GM12878 (cell line): ENCODE results near the gene GIGYF2. TPM values are rescaled to one million over a fixed set of nuclear protein-coding genes. Genes with fewer than 3 reads are reported as not detected.

Experiments
- ATAC-seq: fragments of 200-7000 bp; cut with Tn5 transposase; 3 replicates; pipeline ENCODE4 v1.9.1; 2020; ENCODE audit warnings: mild to moderate bottlenecking, moderate library complexity
- BruUV-seq: library from RNA; stranded (reverse); fragments of 400-500 nt; replicated peaks from 2 replicates; lab custom pipeline; 2021; lab: Mats Ljungman, UMichigan
- CTCF ChIA-PET: fragments of 300-600 bp; sonication (Branson Sonifier 250); formaldehyde crosslinking; extraction: SDS; loops from one replicate; lab custom pipeline; 2021; ENCODE audit warnings: inconsistent platforms; lab: Yijun Ruan, JAX
- POLR2A ChIA-PET: fragments of 350-600 bp; formaldehyde crosslinking; extraction: SDS; loops from one replicate; lab custom pipeline; 2021; ENCODE audit warnings: inconsistent platforms; lab: Charles Lee
- RAD21 ChIA-PET: fragments of 300-600 bp; sonication (Branson Sonifier 250); formaldehyde crosslinking; loops from one replicate; lab custom pipeline; 2023; ENCODE audit warnings: antibody characterized with exemption; ENCODE audit not compliant: unreplicated experiment; lab: Charles Lee
- SMC1A ChIA-PET: fragments of 300-600 bp; sonication (Branson Sonifier 250); formaldehyde crosslinking; loops from one replicate; lab custom pipeline; 2023; ENCODE audit not compliant: unreplicated experiment, uncharacterized antibody; lab: Charles Lee
- DNase-seq: peaks from one replicate; pipeline ENCODE4 v3.0.0-alpha.2; 2011; ENCODE audit warnings: low read depth, low spot score
- FAIRE-seq: peaks from 3 replicates; lab custom pipeline; 2011; peaks lifted over from hg19 to GRCh38; lab: Jason Lieb, UNC
- H2AFZ ChIP-seq: 2 replicates; pipeline ENCODE4 v1.6.0; 2011; ENCODE audit warnings: low read depth, low read length, control low read depth; ENCODE audit not compliant: control insufficient read depth
- H3K27ac ChIP-seq: 2 replicates; pipeline ENCODE4 v1.5.1; 2011; ENCODE audit warnings: control low read depth; ENCODE audit not compliant: control insufficient read depth, insufficient read depth
- H3K27me3 ChIP-seq, 2 experiments: replicated peaks in 1 of 2; 2 replicates each; pipeline versions ENCODE4 v1.6.0 to v1.6.1; 2011; ENCODE audit warnings: low read length in 1 of 2; ENCODE audit not compliant: control insufficient read depth in 2 of 2, insufficient read depth in 2 of 2
- H3K36me3 ChIP-seq, 2 experiments: 2 replicates each; pipeline ENCODE4 v1.5.1; 2011; ENCODE audit warnings: low read length in 1 of 2; ENCODE audit not compliant: control insufficient read depth in 2 of 2, insufficient read depth in 2 of 2
- H3K4me1 ChIP-seq: 2 replicates; pipeline ENCODE4 v1.6.1; 2011; ENCODE audit warnings: mild to moderate bottlenecking, low read length, moderate library complexity, mixed read lengths; ENCODE audit not compliant: control insufficient read depth, insufficient read depth
- H3K4me2 ChIP-seq: 2 replicates; pipeline ENCODE4 v1.6.0; 2011; ENCODE audit warnings: control low read depth; ENCODE audit not compliant: control insufficient read depth, insufficient read depth
- H3K4me3 ChIP-seq: fragments of 200-600 bp; sonication (generic); 2 replicates; pipeline ENCODE4 v1.5.1; 2016
- H3K79me2 ChIP-seq: 2 replicates; pipeline ENCODE4 v1.6.0; 2011; ENCODE audit warnings: low read length; ENCODE audit not compliant: control insufficient read depth, insufficient read depth
- H3K9ac ChIP-seq: 2 replicates; pipeline ENCODE4 v1.8.0; 2011; ENCODE audit warnings: low read length, control low read depth, mixed read lengths; ENCODE audit not compliant: control insufficient read depth, insufficient read depth
- H3K9me3 ChIP-seq: replicated peaks from 3 replicates; pipeline ENCODE4 v1.5.1; 2011; ENCODE audit warnings: mild to moderate bottlenecking, low read length; ENCODE audit not compliant: control insufficient read depth, insufficient read depth
- H4K20me1 ChIP-seq: 2 replicates; pipeline ENCODE4 v1.6.0; 2011; ENCODE audit not compliant: control insufficient read depth, insufficient read depth
- BRCA1 ChIP-seq: IDR thresholded peaks from 2 replicates; pipeline ENCODE4 v1.6.1; 2011; ENCODE audit warnings: low read depth, low read length, improper control_type of control experiment
- CTCF ChIP-seq, 3 experiments: IDR thresholded peaks in 2 of 3; conservative IDR thresholded peaks in 1 of 3; 2 replicates each; pipeline ENCODE4 v1.5.1; 2011; ENCODE audit warnings: low read depth in 3 of 3, low read length in 3 of 3, mild to moderate bottlenecking in 3 of 3, control low read depth in 2 of 3, moderate library complexity in 2 of 3, inconsistent platforms in 1 of 3, mixed read lengths in 1 of 3; ENCODE audit not compliant: control insufficient read depth in 2 of 3, insufficient read depth in 1 of 3; ENCODE audit errors: extremely low read depth in 1 of 3
- MYB ChIP-seq: fragments of 150-350 bp; IDR thresholded peaks from 2 replicates; pipeline ENCODE4 v1.6.1; 2014; ENCODE audit warnings: mild to moderate bottlenecking, low read depth, low read length, borderline replicate concordance
- NFXL1 ChIP-seq: fragments of 450-650 bp; IDR thresholded peaks from 2 replicates; pipeline ENCODE4 v1.6.1; 2017; ENCODE audit warnings: antibody characterized with exemption, mild to moderate bottlenecking, borderline replicate concordance
- PAX5 ChIP-seq: IDR thresholded peaks from 2 replicates; pipeline ENCODE4 v1.6.1; 2011; ENCODE audit warnings: low read depth, low read length, borderline replicate concordance
- SUZ12 ChIP-seq: fragments of 200-600 bp; sonication (generic); IDR thresholded peaks from one replicate; pipeline ENCODE4 v1.6.1; 2018; ENCODE audit warnings: antibody characterized with exemption, mild to moderate bottlenecking; ENCODE audit not compliant: unreplicated experiment
- YY1 ChIP-seq: IDR thresholded peaks from 2 replicates; pipeline ENCODE4 v1.6.1; 2011; ENCODE audit warnings: low read depth, mild to moderate bottlenecking, low read length
- ZNF217 ChIP-seq: fragments of 450-650 bp; IDR thresholded peaks from 2 replicates; pipeline ENCODE4 v1.6.1; 2017; ENCODE audit warnings: antibody characterized with exemption, mild to moderate bottlenecking
- ZSCAN29 ChIP-seq: fragments of 450-650 bp; IDR thresholded peaks from 2 replicates; pipeline ENCODE4 v1.6.1; 2017; ENCODE audit warnings: mild to moderate bottlenecking, moderate library complexity
- WGBS: methylation state at CpG from one replicate; pipeline ENCODE4 v1.1.6; 2016; ENCODE audit warnings: low lambda C conversion rate; ENCODE audit not compliant: insufficient replicate concordance, insufficient coverage; ENCODE audit errors: missing lambda C conversion rate; 5-methylcytosine and 5-hydroxymethylcytosine counted together
- in situ Hi-C: fragments of 300-500 bp; cut with MboI; formaldehyde crosslinking; loops from 9 replicates; pipeline ENCODE4 v1.14.3; 2018; ENCODE audit warnings: mixed read lengths
- intact Hi-C: fragments of 100-400 bp; cut with micrococcal nuclease; formaldehyde crosslinking; loops from one replicate; pipeline ENCODE4 v1.14.2; 2022; ENCODE audit not compliant: unreplicated experiment
- polyA plus RNA-seq, 11 experiments: library from polyadenylated mRNA; depleted of rRNA in 4 of 11; unstranded in 6 of 11; stranded (reverse) in 5 of 11; fragments of >200 nt; fragmentation: Nextera tagmentation in 4 of 11; fragmentation: Illumina TruSeq in 1 of 11; extraction: Ambion mirVana in 4 of 11; extraction: Trizol in 1 of 11; gene quantifications; 1 replicate in 1 of 11; 2 replicates in 10 of 11; pipeline versions ENCODE4 v1.2.1 to v1.2.3, GENCODE V29; 2011 to 2016; ENCODE audit warnings: inconsistent platforms in 2 of 11, missing spikeins in 2 of 11, low read depth in 1 of 11
- total RNA-seq, 4 experiments: library from RNA; depleted of rRNA in 3 of 4; stranded (reverse); fragments of >200 nt in 3 of 4; fragmentation: Illumina TruSeq in 1 of 4; extraction: Trizol in 1 of 4; gene quantifications; 2 replicates each; pipeline versions ENCODE4 v1.2.1 to v1.2.3, GENCODE V29; 2013 to 2021
- TF ChIP-seq, protein P1 (sequence below): fragments of 450-650 bp; conservative IDR thresholded peaks from 2 replicates; pipeline ENCODE4 v1.6.1; 2017; ENCODE audit warnings: mild to moderate bottlenecking, moderate library complexity

The GIGYF2 gene
- total and polyA plus RNA-seq, 10 of the 15 experiments (the other 5 are each of a cell fraction or from before 2014, with no cell fraction given), result 12.2 to 47.2 (median 39.0) TPM

DNA sequence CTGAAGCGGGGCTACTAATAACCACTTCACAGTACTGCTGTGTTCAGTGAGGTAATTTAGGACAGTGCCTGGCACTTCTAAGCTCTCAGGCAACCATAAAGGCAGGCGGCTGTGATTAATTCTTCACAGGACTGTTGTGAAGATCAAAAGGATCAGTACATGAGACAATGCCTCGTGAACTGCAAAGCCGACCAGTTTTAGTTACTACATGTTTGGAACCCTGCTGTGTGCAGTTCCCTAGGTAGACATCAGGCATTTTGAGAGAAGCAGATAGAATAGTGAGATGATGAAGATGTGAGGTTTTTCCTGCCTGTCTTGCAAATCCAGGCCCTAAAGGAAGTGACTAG, 44.7 kb upstream of the GIGYF2 start:
- Histone ChIP-seq H4K20me1 (no peaks in the 10 kb centered on the region), H3K4me2 (no peak overlapping the region), H3K4me1 (no peaks in the 10 kb centered on the region), H3K4me3 (no peak overlapping the region), H3K9ac (no peak overlapping the region), H3K27me3 (no peaks in the 10 kb centered on the region), H3K27ac (no peak overlapping the region), H3K36me3 (no peaks in the 10 kb centered on the region), H3K79me2 (no peaks in the 10 kb centered on the region), H3K9me3 (no peaks in the 10 kb centered on the region), H2AFZ (no peak overlapping the region)
- TF ChIP-seq BRCA1, result no peak
- TF ChIP-seq SUZ12, result no peak
- TF ChIP-seq YY1, result no peak
- TF ChIP-seq ZNF217, result no peak
- TF ChIP-seq PAX5, result no peak
- TF ChIP-seq NFXL1, result no peak
- TF ChIP-seq MYB, result no peak
- TF ChIP-seq, protein P1, sequence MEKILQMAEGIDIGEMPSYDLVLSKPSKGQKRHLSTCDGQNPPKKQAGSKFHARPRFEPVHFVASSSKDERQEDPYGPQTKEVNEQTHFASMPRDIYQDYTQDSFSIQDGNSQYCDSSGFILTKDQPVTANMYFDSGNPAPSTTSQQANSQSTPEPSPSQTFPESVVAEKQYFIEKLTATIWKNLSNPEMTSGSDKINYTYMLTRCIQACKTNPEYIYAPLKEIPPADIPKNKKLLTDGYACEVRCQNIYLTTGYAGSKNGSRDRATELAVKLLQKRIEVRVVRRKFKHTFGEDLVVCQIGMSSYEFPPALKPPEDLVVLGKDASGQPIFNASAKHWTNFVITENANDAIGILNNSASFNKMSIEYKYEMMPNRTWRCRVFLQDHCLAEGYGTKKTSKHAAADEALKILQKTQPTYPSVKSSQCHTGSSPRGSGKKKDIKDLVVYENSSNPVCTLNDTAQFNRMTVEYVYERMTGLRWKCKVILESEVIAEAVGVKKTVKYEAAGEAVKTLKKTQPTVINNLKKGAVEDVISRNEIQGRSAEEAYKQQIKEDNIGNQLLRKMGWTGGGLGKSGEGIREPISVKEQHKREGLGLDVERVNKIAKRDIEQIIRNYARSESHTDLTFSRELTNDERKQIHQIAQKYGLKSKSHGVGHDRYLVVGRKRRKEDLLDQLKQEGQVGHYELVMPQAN, result no peak
- TF ChIP-seq CTCF (IDR thresholded peaks at IDR 0.05 in 2 of 3, conservative IDR thresholded peaks at IDR 0.05 in 1 of 3; ENCODE audit: control insufficient read depth in 2 of 3, extremely low read depth in 1 of 3, insufficient read depth in 1 of 3, low read depth in 3 of 3, low read length in 3 of 3), result no peak
- TF ChIP-seq ZSCAN29, result no peak
- no peak for DNase-seq
- intact Hi-C loops, result no loop called here
- in situ Hi-C loops, result no loop called here
- ATAC-seq, result no peak
- CTCF ChIA-PET, result no interaction called here
- BruUV-seq, result no TSS peak
- RAD21 ChIA-PET, result no interaction called here
- WGBS, result 78% methylated on average over 4 of the region's 4 CpGs
- FAIRE-seq, result no peak
- SMC1A ChIA-PET, result no interaction called here
- POLR2A ChIA-PET, result no interaction called here
